Natural killer cell (primary cell): ENCODE data around the gene JMJD1C. TPM values are rescaled to one million over a fixed set of nuclear protein-coding genes. Genes with fewer than 3 reads are reported as not detected.
"Not testable (repeated sequence)": the region's sequence is repeated elsewhere in the genome, so short reads cannot be mapped to it uniquely, and the experiment has no call there.

Experiments used
- ATAC-seq, 3 donors: fragments of 150-1000 bp in 2 of 3; fragments of 200-7000 bp in 1 of 3; cut with Tn5 transposase; 1 replicate in 1 of 3; 2 replicates in 2 of 3; pipeline ENCODE4 v1.10.0; 2021; ENCODE audit warnings: mild to moderate bottlenecking in 2 of 3, moderate library complexity in 2 of 3
- DNase-seq, 2 donors: peaks; one replicate each; pipeline versions ENCODE4 v3.0.0 to v3.0.0-alpha.2; 2013 to 2021; ENCODE audit warnings: mixed read lengths in 1 of 2
- H3K27ac ChIP-seq: one replicate; pipeline ENCODE4 v1.5.1; 2013; ENCODE audit warnings: mild to moderate bottlenecking, low read length
- H3K27me3 ChIP-seq: one replicate; pipeline ENCODE4 v1.6.1; 2013; ENCODE audit warnings: low read length; ENCODE audit not compliant: control insufficient read depth, insufficient read depth
- H3K36me3 ChIP-seq: one replicate; pipeline ENCODE4 v1.6.1; 2013; ENCODE audit warnings: low read length; ENCODE audit not compliant: control insufficient read depth, insufficient read depth
- H3K4me1 ChIP-seq: one replicate; pipeline ENCODE4 v1.6.1; 2013; ENCODE audit warnings: low read length; ENCODE audit not compliant: control insufficient read depth, insufficient read depth
- H3K4me3 ChIP-seq: one replicate; pipeline ENCODE4 v1.5.1; 2013; ENCODE audit warnings: low read length
- H3K9me3 ChIP-seq: one replicate; pipeline ENCODE4 v1.6.1; 2013; ENCODE audit warnings: low read length; ENCODE audit not compliant: control insufficient read depth, insufficient read depth
- H3K27ac Mint-ChIP-seq, 2 donors: one replicate each; pipeline ENCODE4 v1.8.0; 2022; ENCODE audit warnings: mild to moderate bottlenecking in 2 of 2, mixed read lengths in 2 of 2, moderate library complexity in 1 of 2
- H3K27me3 Mint-ChIP-seq, 2 donors: one replicate each; pipeline ENCODE4 v1.8.0; 2022; ENCODE audit warnings: low read depth in 2 of 2, mixed read lengths in 2 of 2
- H3K36me3 Mint-ChIP-seq: one replicate; pipeline ENCODE4 v1.8.0; 2022; ENCODE audit warnings: mixed read lengths
- H3K4me1 Mint-ChIP-seq, 2 donors: one replicate each; pipeline ENCODE4 v1.8.0; 2022; ENCODE audit warnings: mixed read lengths in 2 of 2
- H3K4me3 Mint-ChIP-seq: one replicate; pipeline ENCODE4 v1.8.0; 2022; ENCODE audit warnings: mild to moderate bottlenecking, moderate library complexity, mixed read lengths
- H3K9me3 Mint-ChIP-seq, 2 donors: one replicate each; pipeline ENCODE4 v1.8.0; 2022; ENCODE audit warnings: mixed read lengths in 2 of 2
- CTCF ChIP-seq: fragments of 200-600 bp; IDR thresholded peaks from one replicate; pipeline ENCODE4 v1.8.0; 2022; ENCODE audit warnings: antibody characterized with exemption
- WGBS: methylation state at CpG from one replicate; pipeline ENCODE4 v1.1.7; 2013; ENCODE audit warnings: missing lambda C conversion rate; ENCODE audit not compliant: insufficient coverage; 5-methylcytosine and 5-hydroxymethylcytosine counted together
- intact Hi-C: fragments of 100-400 bp; cut with micrococcal nuclease; formaldehyde crosslinking; loops from one replicate; pipeline ENCODE4 v1.14.2; 2022
- total RNA-seq, 4 donors: library from RNA; stranded (reverse); fragments of 120-200 nt in 1 of 4; gene quantifications; one replicate each; pipeline versions ENCODE4 v1.2.3 to v1.2.4, GENCODE V29; 2013 to 2022

The JMJD1C gene
- total RNA-seq, 3 donors from 2014 or later (not counting 1 experiment from before 2014, with no cell fraction given): 125 to 208 (median 156) TPM

- no peaks in the 10 kb centered on the region for H3K27me3 ChIP-seq
- no peak overlapping the region for H3K4me3 ChIP-seq
- peaks cover 5 to 8% of the 10 kb centered on the region in 2 donors for H3K27me3 Mint-ChIP-seq
- peaks cover 29% of the 10 kb centered on the region in 2 donors for H3K4me1 Mint-ChIP-seq
- peaks cover 14% of the 10 kb centered on the region for H3K4me1 ChIP-seq
- WGBS: 100% methylated on average over 1 of the region's 1 CpG
- no peak overlapping the region for H3K27ac Mint-ChIP-seq
- H3K27ac ChIP-seq: no peak overlapping the region
- ATAC-seq: no peak
- intact Hi-C loops: no loop called here
- H3K9me3 ChIP-seq: no peaks in the 10 kb centered on the region
- no peaks in the 10 kb centered on the region for H3K36me3 Mint-ChIP-seq
- DNase-seq: no peak
- no peak overlapping the region for H3K4me3 Mint-ChIP-seq
- no peaks in the 10 kb centered on the region for H3K9me3 Mint-ChIP-seq
- H3K36me3 ChIP-seq: no peaks in the 10 kb centered on the region
- no peak for TF ChIP-seq CTCF
Measured at GRCh38 chr10:63384001-63384400, 81.8 kb downstream of the JMJD1C start.

- intact Hi-C loops: no loop called here
- peaks cover 12% of the 10 kb centered on the region for H3K4me1 ChIP-seq
- H3K27me3 ChIP-seq: no peaks in the 10 kb centered on the region
- Mint-ChIP-seq H3K27me3 (peaks cover 5 to 8% of the 10 kb centered on the region in 2 donors), H3K4me1 (peaks cover 20 to 21% of the 10 kb centered on the region in 2 donors), H3K27ac (no peak overlapping the region), H3K4me3 (no peak overlapping the region), H3K36me3 (no peaks in the 10 kb centered on the region), H3K9me3 (no peaks in the 10 kb centered on the region)
- DNase-seq (no peak), ATAC-seq (no peak)
- no peak for TF ChIP-seq CTCF
- no peak overlapping the region for H3K4me3 ChIP-seq
- no peak overlapping the region for H3K27ac ChIP-seq
- no peaks in the 10 kb centered on the region for H3K9me3 ChIP-seq
- no peaks in the 10 kb centered on the region for H3K36me3 ChIP-seq
- WGBS: 100% methylated on average over 1 of the region's 1 CpG
Measured at GRCh38 chr10:63383141-63383540, 82.6 kb downstream of the JMJD1C start.

GRCh38 chr10:63382066-63382465, 83.7 kb downstream of the JMJD1C start:
- Histone ChIP-seq H3K4me3 (no peak overlapping the region), H3K27me3 (no peaks in the 10 kb centered on the region), H3K4me1 (peaks cover 8% of the 10 kb centered on the region), H3K36me3 (no peaks in the 10 kb centered on the region), H3K27ac (no peak overlapping the region), H3K9me3 (no peaks in the 10 kb centered on the region)
- TF ChIP-seq CTCF: no peak
- H3K4me1 Mint-ChIP-seq: peaks cover 13 to 14% of the 10 kb centered on the region in 2 donors
- WGBS: 100% methylated on average over 2 of the region's 4 CpGs
- ATAC-seq (no peak), DNase-seq (no peak)
- no peak overlapping the region for H3K4me3 Mint-ChIP-seq
- no peaks in the 10 kb centered on the region for H3K9me3 Mint-ChIP-seq
- no peak overlapping the region for H3K27ac Mint-ChIP-seq
- H3K36me3 Mint-ChIP-seq: no peaks in the 10 kb centered on the region
- intact Hi-C loops: no loop called here
- peaks cover 5 to 6% of the 10 kb centered on the region in 2 donors for H3K27me3 Mint-ChIP-seq

GRCh38 chr10:63377305-63377661, 88.5 kb downstream of the JMJD1C start:
- H3K9me3 Mint-ChIP-seq, H3K27ac ChIP-seq, DNase-seq, H3K27me3 ChIP-seq, H3K4me3 ChIP-seq, ATAC-seq, H3K36me3 Mint-ChIP-seq, intact Hi-C loops, H3K27me3 Mint-ChIP-seq, H3K27ac Mint-ChIP-seq, H3K4me3 Mint-ChIP-seq, H3K36me3 ChIP-seq, H3K9me3 ChIP-seq, H3K4me1 ChIP-seq: not testable (repeated sequence)
- WGBS: 89% methylated on average over 5 of the region's 6 CpGs
- peaks cover 32 to 37% of the 10 kb centered on the region in 2 donors for H3K4me1 Mint-ChIP-seq
